Astrocyte (in vitro differentiated cells and primary cell): Measurements from ENCODE around the gene BAHD1. TPM values are rescaled to one million over a fixed set of nuclear protein-coding genes. Genes with fewer than 3 reads are reported as not detected.

ENCODE experiments used
- DNase-seq: peaks from one replicate; pipeline ENCODE4 v3.0.0-alpha.2; 2010; ENCODE audit warnings: low read depth
- FAIRE-seq: peaks from 2 replicates; lab custom pipeline; 2011; peaks lifted over from hg19 to GRCh38; lab: Jason Lieb, UNC
- H2AFZ ChIP-seq: 2 replicates; pipeline ENCODE4 v1.6.0; 2012; ENCODE audit warnings: low read depth, low read length, inconsistent platforms
- H3K27ac ChIP-seq: 2 replicates; pipeline ENCODE4 v1.5.1; 2011; ENCODE audit warnings: low read depth, low read length, inconsistent platforms
- H3K27me3 ChIP-seq: 2 replicates; pipeline ENCODE4 v1.6.0; 2011; ENCODE audit warnings: low read length, inconsistent platforms; ENCODE audit not compliant: insufficient read depth
- H3K36me3 ChIP-seq: 2 replicates; pipeline ENCODE4 v1.5.1; 2011; ENCODE audit warnings: low read length, inconsistent platforms; ENCODE audit not compliant: insufficient read depth
- H3K4me1 ChIP-seq: 2 replicates; pipeline ENCODE4 v1.5.1; 2011; ENCODE audit warnings: low read length, inconsistent platforms; ENCODE audit not compliant: insufficient read depth
- H3K4me2 ChIP-seq: 2 replicates; pipeline ENCODE4 v1.6.0; 2012; ENCODE audit warnings: low read length, inconsistent platforms
- H3K4me3 ChIP-seq: 2 replicates; pipeline ENCODE4 v1.5.1; 2011; ENCODE audit warnings: low read depth, mild to moderate bottlenecking, low read length, inconsistent platforms; ENCODE audit not compliant: insufficient read depth
- H3K79me2 ChIP-seq: 2 replicates; pipeline ENCODE4 v1.6.0; 2012; ENCODE audit warnings: mild to moderate bottlenecking, low read length, inconsistent platforms; ENCODE audit not compliant: insufficient read depth
- H3K9ac ChIP-seq: 2 replicates; pipeline ENCODE4 v1.6.0; 2012; ENCODE audit warnings: mild to moderate bottlenecking, low read length, inconsistent platforms
- H3K9me3 ChIP-seq: 2 replicates; pipeline ENCODE4 v1.5.1; 2012; ENCODE audit warnings: low read depth, mild to moderate bottlenecking, low read length, inconsistent platforms; ENCODE audit not compliant: insufficient read depth
- H4K20me1 ChIP-seq: 2 replicates; pipeline ENCODE4 v1.6.0; 2012; ENCODE audit warnings: low read length, inconsistent platforms; ENCODE audit not compliant: insufficient read depth
- H3K27ac Mint-ChIP-seq: one replicate; pipeline ENCODE4 v1.8.0; 2021; ENCODE audit warnings: mild to moderate bottlenecking, mixed read lengths; ENCODE audit not compliant: unreplicated experiment
- H3K27me3 Mint-ChIP-seq: one replicate; pipeline ENCODE4 v1.8.0; 2021; ENCODE audit warnings: low read depth, mixed read lengths; ENCODE audit not compliant: unreplicated experiment
- H3K36me3 Mint-ChIP-seq: one replicate; pipeline ENCODE4 v1.8.0; 2021; ENCODE audit warnings: low read depth, mixed read lengths; ENCODE audit not compliant: unreplicated experiment
- H3K4me1 Mint-ChIP-seq: one replicate; pipeline ENCODE4 v1.8.0; 2021; ENCODE audit warnings: low read depth, mixed read lengths; ENCODE audit not compliant: unreplicated experiment
- H3K4me3 Mint-ChIP-seq: one replicate; pipeline ENCODE4 v1.8.0; 2021; ENCODE audit warnings: mild to moderate bottlenecking, moderate library complexity, mixed read lengths; ENCODE audit not compliant: unreplicated experiment
- H3K9me3 Mint-ChIP-seq: one replicate; pipeline ENCODE4 v1.8.0; 2021; ENCODE audit warnings: mild to moderate bottlenecking, mixed read lengths; ENCODE audit not compliant: unreplicated experiment
- CTCF ChIP-seq: IDR thresholded peaks from 2 replicates; pipeline ENCODE4 v1.5.1; 2011; ENCODE audit warnings: low read depth, mild to moderate bottlenecking, inconsistent platforms, low read length, moderate library complexity; ENCODE audit not compliant: insufficient read depth
- EZH2 ChIP-seq: IDR thresholded peaks from 2 replicates; pipeline ENCODE4 v1.6.1; 2012; ENCODE audit warnings: mild to moderate bottlenecking, low read length, inconsistent platforms; ENCODE audit not compliant: insufficient read depth
- total RNA-seq: library from RNA; stranded (reverse); gene quantifications from 2 replicates; pipeline ENCODE4 v1.2.1, GENCODE V29; 2021

The BAHD1 gene
- total RNA-seq, 1 donor from 2014 or later: 30.4 TPM

DNA sequence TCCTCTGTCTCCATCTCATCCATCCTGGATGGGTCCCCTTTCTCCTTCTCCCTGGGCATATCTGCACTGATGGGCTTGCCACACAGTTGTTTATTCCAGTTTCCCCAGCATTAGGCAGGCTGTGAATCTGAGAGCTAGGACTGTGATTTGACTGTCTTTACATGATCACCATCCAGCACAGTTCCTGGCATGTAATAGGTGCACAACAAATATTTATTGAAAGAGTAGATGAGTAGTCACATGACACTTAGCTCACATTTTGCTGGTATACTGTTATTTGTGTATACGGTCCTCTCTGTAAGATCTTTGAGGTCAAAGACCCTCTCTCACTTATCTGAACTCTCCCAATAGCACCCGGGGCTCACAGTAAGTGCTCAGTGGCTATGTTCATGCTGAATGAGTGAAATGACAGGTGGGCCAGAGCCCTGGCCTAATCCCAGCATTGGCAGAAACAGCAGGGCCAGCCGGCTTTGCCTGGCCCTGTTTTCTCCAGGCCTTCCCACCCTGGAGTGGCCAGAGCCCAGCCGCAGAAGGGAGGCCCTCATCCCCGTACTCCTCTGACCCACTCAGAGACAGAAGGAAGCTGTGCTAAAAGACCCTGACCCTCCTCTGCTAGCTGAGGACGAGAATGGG lies 16.2 kb upstream of the BAHD1 start:
- H3K27me3 ChIP-seq: peaks cover 6% of the 10 kb centered on the region
- no peak overlapping the region for H2AFZ ChIP-seq
- DNase-seq (no peak), FAIRE-seq (no peak)
- no peak overlapping the region for H3K4me3 Mint-ChIP-seq
- no peak overlapping the region for H3K9ac ChIP-seq
- H3K79me2 ChIP-seq: no peaks in the 10 kb centered on the region
- H3K27ac ChIP-seq: no peak overlapping the region
- no peak overlapping the region for H3K27ac Mint-ChIP-seq
- no peaks in the 10 kb centered on the region for H3K4me1 Mint-ChIP-seq
- no peak for TF ChIP-seq EZH2
- no peak for TF ChIP-seq CTCF
- peaks cover 16% of the 10 kb centered on the region for H3K27me3 Mint-ChIP-seq
- no peaks in the 10 kb centered on the region for H3K4me1 ChIP-seq
- no peak overlapping the region for H3K4me3 ChIP-seq
- no peaks in the 10 kb centered on the region for H4K20me1 ChIP-seq
- peaks cover 3% of the 10 kb centered on the region for H3K36me3 Mint-ChIP-seq
- H3K4me2 ChIP-seq: no peak overlapping the region
- no peaks in the 10 kb centered on the region for H3K36me3 ChIP-seq
- H3K9me3 ChIP-seq: no peaks in the 10 kb centered on the region
- no peaks in the 10 kb centered on the region for H3K9me3 Mint-ChIP-seq

DNA sequence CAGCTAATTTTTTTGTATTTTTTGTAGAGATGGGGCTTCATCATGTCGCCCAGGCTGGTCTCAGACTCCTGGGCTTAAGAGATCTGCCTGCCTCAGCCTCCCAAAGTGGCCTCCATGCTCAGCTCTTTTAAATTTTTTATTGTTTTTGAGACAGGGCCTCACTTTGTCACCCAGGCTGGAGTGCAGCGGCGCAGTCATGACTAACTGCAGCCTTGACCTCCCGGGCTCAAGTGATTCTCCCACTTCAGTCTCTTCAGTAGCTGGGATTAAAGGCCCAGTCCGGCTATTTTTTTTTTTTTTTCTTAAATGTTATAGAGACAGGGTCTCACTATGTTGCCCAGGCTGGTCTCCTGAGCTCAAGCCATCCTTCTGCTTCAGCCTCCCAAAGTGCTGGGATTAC lies 15.1 kb upstream of the BAHD1 start:
- H3K27me3 ChIP-seq: peaks cover 12% of the 10 kb centered on the region
- no peaks in the 10 kb centered on the region for H3K9me3 ChIP-seq
- no peak overlapping the region for H3K9ac ChIP-seq
- Mint-ChIP-seq H3K27me3 (peaks cover 21% of the 10 kb centered on the region), H3K27ac (no peak overlapping the region), H3K9me3 (no peaks in the 10 kb centered on the region), H3K36me3 (peaks cover 3% of the 10 kb centered on the region), H3K4me1 (peaks cover 6% of the 10 kb centered on the region), H3K4me3 (no peak overlapping the region)
- H3K27ac ChIP-seq: no peak overlapping the region
- no peak overlapping the region for H2AFZ ChIP-seq
- FAIRE-seq: no peak
- no peaks in the 10 kb centered on the region for H3K4me1 ChIP-seq
- no peaks in the 10 kb centered on the region for H3K79me2 ChIP-seq
- no peak for DNase-seq
- H3K4me2 ChIP-seq: no peak overlapping the region
- H4K20me1 ChIP-seq: no peaks in the 10 kb centered on the region
- TF ChIP-seq EZH2 (no peak), CTCF (no peak)
- H3K36me3 ChIP-seq: no peaks in the 10 kb centered on the region
- no peak overlapping the region for H3K4me3 ChIP-seq

- no peak overlapping the region for H3K27ac ChIP-seq
- H3K79me2 ChIP-seq: no peaks in the 10 kb centered on the region
- FAIRE-seq (no peak), DNase-seq (no peak)
- H3K4me3 ChIP-seq: no peak overlapping the region
- Mint-ChIP-seq H3K27me3 (peaks cover 21% of the 10 kb centered on the region), H3K4me1 (peaks cover 6% of the 10 kb centered on the region), H3K27ac (no peak overlapping the region), H3K36me3 (peaks cover 2% of the 10 kb centered on the region), H3K4me3 (no peak overlapping the region), H3K9me3 (no peaks in the 10 kb centered on the region)
- no peaks in the 10 kb centered on the region for H3K36me3 ChIP-seq
- TF ChIP-seq CTCF (no peak), EZH2 (no peak)
- H3K4me1 ChIP-seq: no peaks in the 10 kb centered on the region
- H3K9me3 ChIP-seq: no peaks in the 10 kb centered on the region
- H3K27me3 ChIP-seq: peaks cover 14% of the 10 kb centered on the region
- H3K4me2 ChIP-seq: no peak overlapping the region
- H3K9ac ChIP-seq: no peak overlapping the region
- no peaks in the 10 kb centered on the region for H4K20me1 ChIP-seq
- H2AFZ ChIP-seq: no peak overlapping the region
Measured at GRCh38 chr15:40427188-40427587, 13.6 kb upstream of the BAHD1 start.
